GM11168 (cell line): ENCODE results near the gene TLDC2.
"Not testable (repeated sequence)": the region's sequence is repeated elsewhere in the genome, so short reads cannot be mapped to it uniquely, and the experiment has no call there.

Source experiments
- in situ Hi-C: fragments of 300-500 bp; cut with MboI; formaldehyde crosslinking; loops from one replicate; pipeline ENCODE4 v1.12.0; 2022; ENCODE audit warnings: low sequenced_read_pairs; ENCODE audit not compliant: unreplicated experiment

The TLDC2 gene

DNA sequence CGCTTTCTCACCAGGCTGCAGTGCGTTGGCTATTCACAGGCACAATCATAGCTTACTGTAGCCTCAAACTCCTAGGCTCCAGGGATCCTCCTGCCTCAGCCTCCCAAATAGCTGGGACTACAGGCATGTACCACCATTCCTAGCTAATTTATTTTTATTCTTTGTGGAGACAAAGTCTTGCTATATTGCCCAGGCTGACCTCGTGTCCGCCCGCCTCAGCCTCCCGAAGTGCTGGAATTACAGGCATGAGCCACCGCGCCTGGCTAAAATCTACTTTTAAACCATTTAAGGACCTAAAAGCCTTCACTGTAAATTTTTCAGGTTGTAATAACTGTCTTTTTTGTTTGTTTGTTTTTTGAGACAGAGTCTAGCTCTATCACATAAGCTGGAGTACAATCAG is 60.4 kb downstream of the TLDC2 start:
- in situ Hi-C loops, result no loop called here

DNA sequence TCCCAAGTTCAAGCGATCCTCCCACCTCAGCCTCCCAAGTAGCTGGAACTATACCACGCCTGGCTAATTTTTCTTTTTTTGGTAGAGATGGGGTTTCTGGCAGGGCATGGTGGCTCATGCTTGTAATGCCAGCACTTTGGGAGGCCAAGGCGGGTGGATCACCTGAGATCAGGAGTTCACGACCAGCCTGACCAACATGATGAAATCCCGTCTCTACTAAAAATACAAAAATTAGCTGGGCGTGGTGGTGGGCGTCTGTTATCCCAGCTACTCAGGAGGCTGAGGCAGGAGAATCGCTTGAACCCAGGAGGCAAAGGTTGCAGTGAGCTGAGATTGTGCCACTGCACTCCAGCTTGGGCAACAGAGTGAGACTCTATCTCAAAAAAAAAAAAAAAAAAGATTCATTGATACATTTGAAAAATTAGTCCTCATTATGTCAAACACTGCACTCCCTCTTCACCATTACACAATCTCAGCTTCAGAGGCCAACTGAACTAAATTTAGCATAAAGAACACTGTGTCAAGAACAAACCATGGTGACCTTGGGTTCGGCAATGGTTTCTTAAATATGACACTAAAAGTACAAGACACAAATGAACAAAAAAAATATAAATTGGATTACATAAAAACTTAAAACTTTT is 60.9 kb downstream of the TLDC2 start:
- in situ Hi-C loops, result not testable (repeated sequence)

DNA sequence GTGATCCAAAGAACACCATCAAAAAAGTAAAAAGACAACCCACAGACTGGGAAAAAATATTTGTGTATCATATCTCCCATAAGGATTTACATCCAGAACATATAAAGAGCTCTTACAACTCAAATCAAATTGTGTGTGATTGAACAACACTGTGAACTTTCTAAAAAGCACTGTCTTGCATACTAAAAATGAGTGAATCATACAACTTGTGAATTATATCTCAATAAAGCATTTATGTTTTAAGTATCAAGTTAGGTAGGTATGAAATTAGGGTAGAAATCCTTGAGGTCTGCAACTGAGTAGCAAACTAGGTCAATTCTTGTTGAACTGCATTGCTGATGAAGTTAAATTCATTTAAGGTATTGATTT is 61.4 kb downstream of the TLDC2 start:
- in situ Hi-C loops, result no loop called here

DNA sequence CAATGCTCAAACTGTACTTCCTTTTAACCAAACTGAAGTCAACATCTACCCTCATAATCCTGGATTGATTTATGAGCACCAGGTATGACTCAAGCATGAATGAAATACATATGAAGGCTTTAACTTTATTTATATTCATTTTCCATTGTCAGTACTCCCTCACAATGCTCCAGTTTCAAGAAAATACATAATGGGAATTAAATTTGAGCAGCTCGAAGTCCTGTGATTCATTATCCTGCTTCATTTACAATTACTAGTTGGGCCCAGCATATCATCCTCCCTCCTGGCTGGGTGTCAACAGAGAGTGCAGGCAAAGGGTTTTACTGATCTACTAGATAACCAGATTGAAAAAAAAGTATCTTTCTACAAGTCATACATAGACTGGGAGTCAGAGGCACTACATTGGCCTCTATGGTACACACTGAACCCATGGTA is 65.5 kb downstream of the TLDC2 start:
- in situ Hi-C loops, result no loop called here
